GM12878 (cell line): Measurements from ENCODE around the gene SPTA1. TPM values are rescaled to one million over a fixed set of nuclear protein-coding genes. Genes with fewer than 3 reads are reported as not detected.

ENCODE experiments used
- ATAC-seq: fragments of 200-7000 bp; cut with Tn5 transposase; 3 replicates; pipeline ENCODE4 v1.9.1; 2020; ENCODE audit warnings: mild to moderate bottlenecking, moderate library complexity
- BruUV-seq: library from RNA; stranded (reverse); fragments of 400-500 nt; replicated peaks from 2 replicates; lab custom pipeline; 2021; lab: Mats Ljungman, UMichigan
- CTCF ChIA-PET: fragments of 300-600 bp; sonication (Branson Sonifier 250); formaldehyde crosslinking; extraction: SDS; loops from one replicate; lab custom pipeline; 2021; ENCODE audit warnings: inconsistent platforms; lab: Yijun Ruan, JAX
- POLR2A ChIA-PET: fragments of 350-600 bp; formaldehyde crosslinking; extraction: SDS; loops from one replicate; lab custom pipeline; 2021; ENCODE audit warnings: inconsistent platforms; lab: Charles Lee
- RAD21 ChIA-PET: fragments of 300-600 bp; sonication (Branson Sonifier 250); formaldehyde crosslinking; loops from one replicate; lab custom pipeline; 2023; ENCODE audit warnings: antibody characterized with exemption; ENCODE audit not compliant: unreplicated experiment; lab: Charles Lee
- SMC1A ChIA-PET: fragments of 300-600 bp; sonication (Branson Sonifier 250); formaldehyde crosslinking; loops from one replicate; lab custom pipeline; 2023; ENCODE audit not compliant: unreplicated experiment, uncharacterized antibody; lab: Charles Lee
- DNase-seq: peaks from one replicate; pipeline ENCODE4 v3.0.0-alpha.2; 2011; ENCODE audit warnings: low read depth, low spot score
- FAIRE-seq: peaks from 3 replicates; lab custom pipeline; 2011; peaks lifted over from hg19 to GRCh38; lab: Jason Lieb, UNC
- H2AFZ ChIP-seq: 2 replicates; pipeline ENCODE4 v1.6.0; 2011; ENCODE audit warnings: low read depth, low read length, control low read depth; ENCODE audit not compliant: control insufficient read depth
- H3K27ac ChIP-seq: 2 replicates; pipeline ENCODE4 v1.5.1; 2011; ENCODE audit warnings: control low read depth; ENCODE audit not compliant: control insufficient read depth, insufficient read depth
- H3K27me3 ChIP-seq, 2 experiments: replicated peaks in 1 of 2; 2 replicates each; pipeline versions ENCODE4 v1.6.0 to v1.6.1; 2011; ENCODE audit warnings: low read length in 1 of 2; ENCODE audit not compliant: control insufficient read depth in 2 of 2, insufficient read depth in 2 of 2
- H3K36me3 ChIP-seq, 2 experiments: 2 replicates each; pipeline ENCODE4 v1.5.1; 2011; ENCODE audit warnings: low read length in 1 of 2; ENCODE audit not compliant: control insufficient read depth in 2 of 2, insufficient read depth in 2 of 2
- H3K4me1 ChIP-seq: 2 replicates; pipeline ENCODE4 v1.6.1; 2011; ENCODE audit warnings: mild to moderate bottlenecking, low read length, moderate library complexity, mixed read lengths; ENCODE audit not compliant: control insufficient read depth, insufficient read depth
- H3K4me2 ChIP-seq: 2 replicates; pipeline ENCODE4 v1.6.0; 2011; ENCODE audit warnings: control low read depth; ENCODE audit not compliant: control insufficient read depth, insufficient read depth
- H3K4me3 ChIP-seq: fragments of 200-600 bp; sonication (generic); 2 replicates; pipeline ENCODE4 v1.5.1; 2016
- H3K79me2 ChIP-seq: 2 replicates; pipeline ENCODE4 v1.6.0; 2011; ENCODE audit warnings: low read length; ENCODE audit not compliant: control insufficient read depth, insufficient read depth
- H3K9ac ChIP-seq: 2 replicates; pipeline ENCODE4 v1.8.0; 2011; ENCODE audit warnings: low read length, control low read depth, mixed read lengths; ENCODE audit not compliant: control insufficient read depth, insufficient read depth
- H3K9me3 ChIP-seq: replicated peaks from 3 replicates; pipeline ENCODE4 v1.5.1; 2011; ENCODE audit warnings: mild to moderate bottlenecking, low read length; ENCODE audit not compliant: control insufficient read depth, insufficient read depth
- H4K20me1 ChIP-seq: 2 replicates; pipeline ENCODE4 v1.6.0; 2011; ENCODE audit not compliant: control insufficient read depth, insufficient read depth
- BACH1 ChIP-seq: fragments of 450-650 bp; IDR thresholded peaks from 2 replicates; pipeline ENCODE4 v1.6.1; 2017; ENCODE audit warnings: mild to moderate bottlenecking, borderline replicate concordance
- CBX5 ChIP-seq: sonication (generic); IDR thresholded peaks from 2 replicates; pipeline ENCODE4 v1.6.1; 2016; ENCODE audit warnings: low read depth, moderate library complexity, mild to moderate bottlenecking, inconsistent platforms
- EED ChIP-seq: sonication (generic); IDR thresholded peaks from 2 replicates; pipeline ENCODE4 v1.6.1; 2016; ENCODE audit warnings: antibody characterized with exemption, low read depth
- HCFC1 ChIP-seq: fragments of 150-350 bp; IDR thresholded peaks from 2 replicates; pipeline ENCODE4 v1.6.1; 2014; ENCODE audit warnings: low read length
- HDGF ChIP-seq: fragments of 450-650 bp; IDR thresholded peaks from 2 replicates; pipeline ENCODE4 v1.6.1; 2016; ENCODE audit warnings: antibody characterized with exemption
- SPI1 ChIP-seq: IDR thresholded peaks from 2 replicates; pipeline ENCODE4 v1.6.1; 2011; ENCODE audit warnings: low read depth, mild to moderate bottlenecking, low read length, moderate library complexity, borderline replicate concordance; ENCODE audit not compliant: insufficient read depth
- TAF1 ChIP-seq: IDR thresholded peaks from 2 replicates; pipeline ENCODE4 v1.6.1; 2011; ENCODE audit warnings: mild to moderate bottlenecking, low read depth, low read length, borderline replicate concordance
- TARDBP ChIP-seq: IDR thresholded peaks from 2 replicates; pipeline ENCODE4 v1.6.1; 2016; ENCODE audit warnings: borderline replicate concordance
- ZNF217 ChIP-seq: fragments of 450-650 bp; IDR thresholded peaks from 2 replicates; pipeline ENCODE4 v1.6.1; 2017; ENCODE audit warnings: antibody characterized with exemption, mild to moderate bottlenecking
- WGBS: methylation state at CpG from one replicate; pipeline ENCODE4 v1.1.6; 2016; ENCODE audit warnings: low lambda C conversion rate; ENCODE audit not compliant: insufficient replicate concordance, insufficient coverage; ENCODE audit errors: missing lambda C conversion rate; 5-methylcytosine and 5-hydroxymethylcytosine counted together
- in situ Hi-C: fragments of 300-500 bp; cut with MboI; formaldehyde crosslinking; loops from 9 replicates; pipeline ENCODE4 v1.14.3; 2018; ENCODE audit warnings: mixed read lengths
- intact Hi-C: fragments of 100-400 bp; cut with micrococcal nuclease; formaldehyde crosslinking; loops from one replicate; pipeline ENCODE4 v1.14.2; 2022; ENCODE audit not compliant: unreplicated experiment
- polyA plus RNA-seq, 11 experiments: library from polyadenylated mRNA; depleted of rRNA in 4 of 11; unstranded in 6 of 11; stranded (reverse) in 5 of 11; fragments of >200 nt; fragmentation: Nextera tagmentation in 4 of 11; fragmentation: Illumina TruSeq in 1 of 11; extraction: Ambion mirVana in 4 of 11; extraction: Trizol in 1 of 11; gene quantifications; 1 replicate in 1 of 11; 2 replicates in 10 of 11; pipeline versions ENCODE4 v1.2.1 to v1.2.3, GENCODE V29; 2011 to 2016; ENCODE audit warnings: inconsistent platforms in 2 of 11, missing spikeins in 2 of 11, low read depth in 1 of 11
- total RNA-seq, 4 experiments: library from RNA; depleted of rRNA in 3 of 4; stranded (reverse); fragments of >200 nt in 3 of 4; fragmentation: Illumina TruSeq in 1 of 4; extraction: Trizol in 1 of 4; gene quantifications; 2 replicates each; pipeline versions ENCODE4 v1.2.1 to v1.2.3, GENCODE V29; 2013 to 2021
- TF ChIP-seq, protein P1 (sequence below): fragments of 450-650 bp; IDR thresholded peaks from 2 replicates; pipeline ENCODE4 v1.6.1; 2016; ENCODE audit warnings: mild to moderate bottlenecking
- TF ChIP-seq, protein P2 (sequence below): IDR thresholded peaks from 2 replicates; pipeline ENCODE4 v1.6.1; 2011; ENCODE audit warnings: mild to moderate bottlenecking, low read depth, low read length, moderate library complexity; ENCODE audit not compliant: insufficient replicate concordance

SPTA1 gene
- total and polyA plus RNA-seq, 10 of the 15 experiments (the other 5 are each of a cell fraction or from before 2014, with no cell fraction given), result under 0.01 to 0.21 (median 0.12) TPM; not detected in 5

DNA sequence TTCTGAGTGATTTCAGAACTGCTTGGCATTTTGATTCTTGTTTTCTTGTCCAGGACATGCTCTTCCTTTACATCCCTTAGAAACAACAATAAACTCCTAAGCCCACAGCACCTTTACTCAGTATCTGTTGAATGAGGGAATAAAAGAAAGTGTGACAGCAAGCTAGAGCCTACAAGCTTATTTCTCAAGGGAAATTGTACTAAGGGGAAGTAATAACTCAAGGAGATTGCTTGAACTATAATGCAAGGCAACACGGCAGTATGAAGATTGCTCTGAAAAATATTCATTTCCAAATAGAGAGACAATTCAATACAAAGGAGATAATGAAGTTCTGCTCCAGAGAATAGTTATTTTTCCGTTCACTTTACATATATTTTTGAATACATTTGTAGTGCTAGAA, 122.7 kb downstream of the SPTA1 start:
- in situ Hi-C loops, result no loop called here
- Histone ChIP-seq H2AFZ (no peak overlapping the region), H3K4me2 (no peak overlapping the region), H3K9me3 (no peaks in the 10 kb centered on the region), H3K79me2 (no peaks in the 10 kb centered on the region), H3K27me3 (no peaks in the 10 kb centered on the region), H4K20me1 (no peaks in the 10 kb centered on the region), H3K36me3 (no peaks in the 10 kb centered on the region), H3K9ac (no peak overlapping the region)
- intact Hi-C loops, result no loop called here
- no peak for FAIRE-seq
- 26% methylated on average over 2 of the region's 2 CpGs for WGBS
- ChIA-PET SMC1A (no interaction called here), POLR2A (no interaction called here)
- DNase-seq, result no peak
- TF ChIP-seq HCFC1, result no peak
- TF ChIP-seq EED, result no peak
- TF ChIP-seq CBX5, result no peak
- TF ChIP-seq ZNF217, result no peak
- TF ChIP-seq, protein P1, sequence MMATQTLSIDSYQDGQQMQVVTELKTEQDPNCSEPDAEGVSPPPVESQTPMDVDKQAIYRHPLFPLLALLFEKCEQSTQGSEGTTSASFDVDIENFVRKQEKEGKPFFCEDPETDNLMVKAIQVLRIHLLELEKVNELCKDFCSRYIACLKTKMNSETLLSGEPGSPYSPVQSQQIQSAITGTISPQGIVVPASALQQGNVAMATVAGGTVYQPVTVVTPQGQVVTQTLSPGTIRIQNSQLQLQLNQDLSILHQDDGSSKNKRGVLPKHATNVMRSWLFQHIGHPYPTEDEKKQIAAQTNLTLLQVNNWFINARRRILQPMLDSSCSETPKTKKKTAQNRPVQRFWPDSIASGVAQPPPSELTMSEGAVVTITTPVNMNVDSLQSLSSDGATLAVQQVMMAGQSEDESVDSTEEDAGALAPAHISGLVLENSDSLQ, result no peak
- TF ChIP-seq TAF1, result no peak
- TF ChIP-seq TARDBP, result no peak
- TF ChIP-seq HDGF, result no peak
- TF ChIP-seq SPI1, result no peak
- no peak for TF ChIP-seq BACH1
- TF ChIP-seq, protein P2, sequence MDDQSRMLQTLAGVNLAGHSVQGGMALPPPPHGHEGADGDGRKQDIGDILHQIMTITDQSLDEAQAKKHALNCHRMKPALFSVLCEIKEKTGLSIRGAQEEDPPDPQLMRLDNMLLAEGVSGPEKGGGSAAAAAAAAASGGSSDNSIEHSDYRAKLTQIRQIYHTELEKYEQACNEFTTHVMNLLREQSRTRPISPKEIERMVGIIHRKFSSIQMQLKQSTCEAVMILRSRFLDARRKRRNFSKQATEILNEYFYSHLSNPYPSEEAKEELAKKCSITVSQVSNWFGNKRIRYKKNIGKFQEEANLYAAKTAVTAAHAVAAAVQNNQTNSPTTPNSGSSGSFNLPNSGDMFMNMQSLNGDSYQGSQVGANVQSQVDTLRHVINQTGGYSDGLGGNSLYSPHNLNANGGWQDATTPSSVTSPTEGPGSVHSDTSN, result no peak
- TF ChIP-seq, all 136 proteins: peak for 0
- Histone ChIP-seq H3K4me3 (no peak overlapping the region), H3K27ac (no peak overlapping the region), H3K4me1 (no peaks in the 10 kb centered on the region)
- no TSS peak for BruUV-seq
- no peak for ATAC-seq
- ChIA-PET CTCF (interaction anchor here (1.1 kb wide), 1 partner anchor 8 kb away, joined by 3 read pairs; no protein-coding TSS in a partner anchor), RAD21 (no interaction called here)

Other genes with a start within 250 kb of the SPTA1 start
Only the 7 nearest of the 13 such genes appear.
- not detected in 2 replicates for gene OR10X1, start 106.8 kb downstream of the SPTA1 start, total RNA-seq (2014; rRNA removed)
- not detected in 2 replicates for gene OR10X1, start 106.8 kb downstream of the SPTA1 start, total RNA-seq (2014; rRNA removed; fragmentation: Illumina TruSeq; extraction: Trizol)
- not detected in 2 replicates for gene OR10X1, start 106.8 kb downstream of the SPTA1 start, total RNA-seq (2021)
- gene OR10X1, start 106.8 kb downstream of the SPTA1 start, polyA plus RNA-seq (2011; rRNA removed), result not detected in 2 replicates
- not detected in 2 replicates for gene OR10X1, start 106.8 kb downstream of the SPTA1 start, polyA plus RNA-seq (2014; fragmentation: Illumina TruSeq; extraction: Trizol)
- gene OR10X1, start 106.8 kb downstream of the SPTA1 start, polyA plus RNA-seq (2014; fragmentation: Nextera tagmentation; extraction: Ambion mirVana), result not detected
- gene OR10X1, start 106.8 kb downstream of the SPTA1 start, polyA plus RNA-seq (2014; rRNA removed), result not detected in 2 replicates
- gene OR10X1, start 106.8 kb downstream of the SPTA1 start, polyA plus RNA-seq (2016; fragmentation: Nextera tagmentation; extraction: Ambion mirVana), result not detected
- gene OR10Z1, start 81.4 kb downstream of the SPTA1 start, total RNA-seq (2014; rRNA removed), result not detected in 2 replicates
- not detected in 2 replicates for gene OR10Z1, start 81.4 kb downstream of the SPTA1 start, total RNA-seq (2014; rRNA removed; fragmentation: Illumina TruSeq; extraction: Trizol)
- gene OR10Z1, start 81.4 kb downstream of the SPTA1 start, total RNA-seq (2021), result not detected in 2 replicates
- not detected in 2 replicates for gene OR10Z1, start 81.4 kb downstream of the SPTA1 start, polyA plus RNA-seq (2011; rRNA removed)
- gene OR10Z1, start 81.4 kb downstream of the SPTA1 start, polyA plus RNA-seq (2014; fragmentation: Illumina TruSeq; extraction: Trizol), result not detected in 2 replicates
- gene OR10Z1, start 81.4 kb downstream of the SPTA1 start, polyA plus RNA-seq (2014; fragmentation: Nextera tagmentation; extraction: Ambion mirVana), result not detected
- gene OR10Z1, start 81.4 kb downstream of the SPTA1 start, polyA plus RNA-seq (2014; rRNA removed), result not detected in 2 replicates
- not detected for gene OR10Z1, start 81.4 kb downstream of the SPTA1 start, polyA plus RNA-seq (2016; fragmentation: Nextera tagmentation; extraction: Ambion mirVana)
- gene OR6K2, start 13.9 kb upstream of the SPTA1 start, total RNA-seq (2014; rRNA removed), result not detected in 2 replicates
- not detected in 2 replicates for gene OR6K2, start 13.9 kb upstream of the SPTA1 start, total RNA-seq (2014; rRNA removed; fragmentation: Illumina TruSeq; extraction: Trizol)
- not detected in 2 replicates for gene OR6K2, start 13.9 kb upstream of the SPTA1 start, total RNA-seq (2021)
- not detected in 2 replicates for gene OR6K2, start 13.9 kb upstream of the SPTA1 start, polyA plus RNA-seq (2011; rRNA removed)
- gene OR6K2, start 13.9 kb upstream of the SPTA1 start, polyA plus RNA-seq (2014; fragmentation: Illumina TruSeq; extraction: Trizol), result not detected in 2 replicates
- gene OR6K2, start 13.9 kb upstream of the SPTA1 start, polyA plus RNA-seq (2014; fragmentation: Nextera tagmentation; extraction: Ambion mirVana), result not detected
- gene OR6K2, start 13.9 kb upstream of the SPTA1 start, polyA plus RNA-seq (2014; rRNA removed), result not detected in 2 replicates
- not detected for gene OR6K2, start 13.9 kb upstream of the SPTA1 start, polyA plus RNA-seq (2016; fragmentation: Nextera tagmentation; extraction: Ambion mirVana)
- gene OR6K3, start 34.0 kb upstream of the SPTA1 start, total RNA-seq (2014; rRNA removed), result not detected in 2 replicates
- not detected in 2 replicates for gene OR6K3, start 34.0 kb upstream of the SPTA1 start, total RNA-seq (2014; rRNA removed; fragmentation: Illumina TruSeq; extraction: Trizol)
- not detected in 2 replicates for gene OR6K3, start 34.0 kb upstream of the SPTA1 start, total RNA-seq (2021)
- gene OR6K3, start 34.0 kb upstream of the SPTA1 start, polyA plus RNA-seq (2011; rRNA removed), result not detected in 2 replicates
- gene OR6K3, start 34.0 kb upstream of the SPTA1 start, polyA plus RNA-seq (2014; fragmentation: Illumina TruSeq; extraction: Trizol), result not detected in 2 replicates
- not detected for gene OR6K3, start 34.0 kb upstream of the SPTA1 start, polyA plus RNA-seq (2014; fragmentation: Nextera tagmentation; extraction: Ambion mirVana)
- not detected in 2 replicates for gene OR6K3, start 34.0 kb upstream of the SPTA1 start, polyA plus RNA-seq (2014; rRNA removed)
- gene OR6K3, start 34.0 kb upstream of the SPTA1 start, polyA plus RNA-seq (2016; fragmentation: Nextera tagmentation; extraction: Ambion mirVana), result not detected
- gene OR6K6, start 68.0 kb upstream of the SPTA1 start, total RNA-seq (2014; rRNA removed), result not detected in 2 replicates
- gene OR6K6, start 68.0 kb upstream of the SPTA1 start, total RNA-seq (2014; rRNA removed; fragmentation: Illumina TruSeq; extraction: Trizol), result not detected in 2 replicates
- not detected in 2 replicates for gene OR6K6, start 68.0 kb upstream of the SPTA1 start, total RNA-seq (2021)
- not detected in 2 replicates for gene OR6K6, start 68.0 kb upstream of the SPTA1 start, polyA plus RNA-seq (2011; rRNA removed)
- not detected in 2 replicates for gene OR6K6, start 68.0 kb upstream of the SPTA1 start, polyA plus RNA-seq (2014; fragmentation: Illumina TruSeq; extraction: Trizol)
- not detected for gene OR6K6, start 68.0 kb upstream of the SPTA1 start, polyA plus RNA-seq (2014; fragmentation: Nextera tagmentation; extraction: Ambion mirVana)
- gene OR6K6, start 68.0 kb upstream of the SPTA1 start, polyA plus RNA-seq (2014; rRNA removed), result not detected in 2 replicates
- gene OR6K6, start 68.0 kb upstream of the SPTA1 start, polyA plus RNA-seq (2016; fragmentation: Nextera tagmentation; extraction: Ambion mirVana), result not detected
- gene OR6N1, start 85.5 kb upstream of the SPTA1 start, total RNA-seq (2014; rRNA removed), result not detected in 2 replicates
- gene OR6N1, start 85.5 kb upstream of the SPTA1 start, total RNA-seq (2014; rRNA removed; fragmentation: Illumina TruSeq; extraction: Trizol), result not detected in 2 replicates
- not detected in 2 replicates for gene OR6N1, start 85.5 kb upstream of the SPTA1 start, total RNA-seq (2021)
- gene OR6N1, start 85.5 kb upstream of the SPTA1 start, polyA plus RNA-seq (2011; rRNA removed), result not detected in 2 replicates
- not detected in 2 replicates for gene OR6N1, start 85.5 kb upstream of the SPTA1 start, polyA plus RNA-seq (2014; fragmentation: Illumina TruSeq; extraction: Trizol)
- not detected for gene OR6N1, start 85.5 kb upstream of the SPTA1 start, polyA plus RNA-seq (2014; fragmentation: Nextera tagmentation; extraction: Ambion mirVana)
- gene OR6N1, start 85.5 kb upstream of the SPTA1 start, polyA plus RNA-seq (2014; rRNA removed), result not detected in 2 replicates
- not detected for gene OR6N1, start 85.5 kb upstream of the SPTA1 start, polyA plus RNA-seq (2016; fragmentation: Nextera tagmentation; extraction: Ambion mirVana)
- not detected in 2 replicates for gene OR6N2, start 94.5 kb upstream of the SPTA1 start, total RNA-seq (2014; rRNA removed)
- gene OR6N2, start 94.5 kb upstream of the SPTA1 start, total RNA-seq (2014; rRNA removed; fragmentation: Illumina TruSeq; extraction: Trizol), result not detected in 2 replicates
- gene OR6N2, start 94.5 kb upstream of the SPTA1 start, total RNA-seq (2021), result not detected in 2 replicates
- gene OR6N2, start 94.5 kb upstream of the SPTA1 start, polyA plus RNA-seq (2011; rRNA removed), result not detected in 2 replicates
- not detected in 2 replicates for gene OR6N2, start 94.5 kb upstream of the SPTA1 start, polyA plus RNA-seq (2014; fragmentation: Illumina TruSeq; extraction: Trizol)
- gene OR6N2, start 94.5 kb upstream of the SPTA1 start, polyA plus RNA-seq (2014; fragmentation: Nextera tagmentation; extraction: Ambion mirVana), result not detected
- gene OR6N2, start 94.5 kb upstream of the SPTA1 start, polyA plus RNA-seq (2014; rRNA removed), result not detected in 2 replicates
- gene OR6N2, start 94.5 kb upstream of the SPTA1 start, polyA plus RNA-seq (2016; fragmentation: Nextera tagmentation; extraction: Ambion mirVana), result not detected